Measurements from ENCODE around the gene SDHA. TPM values are rescaled to one million over a fixed set of nuclear protein-coding genes. Genes with fewer than 3 reads are reported as not detected.
"Not testable (repeated sequence)": the region's sequence is repeated elsewhere in the genome, so short reads cannot be mapped to it uniquely, and the experiment has no call there.

Gene SDHA
- polyA plus RNA-seq, 1 donor (not counting 4 experiments of a cell fraction or from before 2014, with no cell fraction given), result 178 TPM

DNA sequence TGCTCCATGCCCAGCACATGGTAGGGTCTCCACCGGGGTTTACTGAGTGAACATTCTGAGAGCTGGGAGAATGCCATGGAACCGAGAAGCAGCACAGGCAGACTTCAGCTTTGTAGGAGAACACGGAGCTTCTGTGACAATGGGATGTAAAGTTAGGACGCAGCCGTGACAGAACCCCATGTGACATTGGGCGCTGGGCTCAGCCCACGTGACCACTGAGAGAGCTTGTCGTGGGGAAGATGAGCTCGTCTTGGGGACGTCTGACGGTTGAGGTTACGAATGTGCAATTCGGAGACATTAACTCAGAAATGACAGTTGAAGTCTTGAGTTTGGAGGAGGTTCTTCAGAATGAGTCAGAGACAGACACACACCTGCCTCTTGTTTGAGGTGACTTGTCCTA lies 13.5 kb downstream of the SDHA start:
- FAIRE-seq (no peak), DNase-seq (ENCODE audit: low read depth, low spot score) (no peak)
- Histone ChIP-seq H3K4me3 (ENCODE audit: control insufficient read depth in 2 of 3, extremely low read depth in 1 of 3, insufficient read depth in 2 of 3, low read depth in 1 of 3, low read length in 3 of 3) (no peak overlapping the region), H3K9me3 (ENCODE audit: control insufficient read depth, low read depth, low read length) (no peaks in the 10 kb centered on the region), H3K4me1 (ENCODE audit: control insufficient read depth, extremely low read depth, insufficient read depth, low read length) (no peaks in the 10 kb centered on the region), H3K4me2 (ENCODE audit: control insufficient read depth, extremely low read depth, insufficient read depth, low read depth, low read length) (no peak overlapping the region), H3K9ac (ENCODE audit: control insufficient read depth, extremely low read depth, insufficient read depth, low read length) (no peak overlapping the region), H3K9me1 (ENCODE audit: control insufficient read depth, extremely low read depth, insufficient read depth, low read length) (no peaks in the 10 kb centered on the region), H3K79me2 (ENCODE audit: control insufficient read depth, insufficient read depth, low read length) (peaks cover 9% of the 10 kb centered on the region), H3K36me3 (ENCODE audit: control insufficient read depth in 2 of 2, extremely low read depth in 1 of 2, insufficient read depth in 2 of 2, low read length in 2 of 2) (peaks cover 30% of the 10 kb centered on the region in 2 experiments), H3K27ac (ENCODE audit: control insufficient read depth, insufficient read depth, low read length) (no peak overlapping the region), H3K27me3 (ENCODE audit: control insufficient read depth, extremely low read depth, insufficient read depth, low read length) (no peaks in the 10 kb centered on the region), H2AFZ (ENCODE audit: control insufficient read depth, low read length) (no peak overlapping the region), H4K20me1 (ENCODE audit: control insufficient read depth, extremely low read depth, insufficient read depth, low read length) (no peaks in the 10 kb centered on the region)
- dilution Hi-C loops (cut with MboI; ENCODE audit: extremely low pct_ligation_motif_present, low sequenced_read_pairs), result no loop called here
- TF ChIP-seq EZH2 (IDR thresholded peaks at IDR 0.05; ENCODE audit: low read length), result no peak
- TF ChIP-seq, protein P1, sequence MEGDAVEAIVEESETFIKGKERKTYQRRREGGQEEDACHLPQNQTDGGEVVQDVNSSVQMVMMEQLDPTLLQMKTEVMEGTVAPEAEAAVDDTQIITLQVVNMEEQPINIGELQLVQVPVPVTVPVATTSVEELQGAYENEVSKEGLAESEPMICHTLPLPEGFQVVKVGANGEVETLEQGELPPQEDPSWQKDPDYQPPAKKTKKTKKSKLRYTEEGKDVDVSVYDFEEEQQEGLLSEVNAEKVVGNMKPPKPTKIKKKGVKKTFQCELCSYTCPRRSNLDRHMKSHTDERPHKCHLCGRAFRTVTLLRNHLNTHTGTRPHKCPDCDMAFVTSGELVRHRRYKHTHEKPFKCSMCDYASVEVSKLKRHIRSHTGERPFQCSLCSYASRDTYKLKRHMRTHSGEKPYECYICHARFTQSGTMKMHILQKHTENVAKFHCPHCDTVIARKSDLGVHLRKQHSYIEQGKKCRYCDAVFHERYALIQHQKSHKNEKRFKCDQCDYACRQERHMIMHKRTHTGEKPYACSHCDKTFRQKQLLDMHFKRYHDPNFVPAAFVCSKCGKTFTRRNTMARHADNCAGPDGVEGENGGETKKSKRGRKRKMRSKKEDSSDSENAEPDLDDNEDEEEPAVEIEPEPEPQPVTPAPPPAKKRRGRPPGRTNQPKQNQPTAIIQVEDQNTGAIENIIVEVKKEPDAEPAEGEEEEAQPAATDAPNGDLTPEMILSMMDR (optimal IDR thresholded peaks at IDR 0.05 in 1 of 3, IDR thresholded peaks at IDR 0.05 in 1 of 3, conservative IDR thresholded peaks at IDR 0.05 in 1 of 3; ENCODE audit: extremely low read depth in 1 of 3, insufficient read depth in 2 of 3, low read length in 3 of 3), result no peak

DNA sequence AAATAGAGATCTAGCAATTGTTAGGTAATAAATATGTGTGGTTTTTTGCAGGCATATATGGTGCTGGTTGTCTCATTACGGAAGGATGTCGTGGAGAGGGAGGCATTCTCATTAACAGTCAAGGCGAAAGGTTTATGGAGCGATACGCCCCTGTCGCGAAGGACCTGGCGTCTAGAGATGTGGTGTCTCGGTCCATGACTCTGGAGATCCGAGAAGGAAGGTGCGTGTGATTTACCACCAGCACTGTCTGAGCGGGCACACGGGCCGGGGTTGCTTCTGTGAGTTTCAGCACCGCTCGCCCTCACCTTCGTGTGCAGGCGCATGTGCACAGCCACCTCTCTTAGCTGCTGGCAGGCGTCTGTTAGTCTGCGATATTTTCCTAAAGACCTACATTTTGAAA lies 15.3 kb downstream of the SDHA start:
- H2AFZ ChIP-seq (ENCODE audit: control insufficient read depth, low read length); H3K9me1 ChIP-seq (ENCODE audit: control insufficient read depth, extremely low read depth, insufficient read depth, low read length); H3K9ac ChIP-seq (ENCODE audit: control insufficient read depth, extremely low read depth, insufficient read depth, low read length); H4K20me1 ChIP-seq (ENCODE audit: control insufficient read depth, extremely low read depth, insufficient read depth, low read length); H3K27me3 ChIP-seq (ENCODE audit: control insufficient read depth, extremely low read depth, insufficient read depth, low read length); FAIRE-seq; H3K4me3 ChIP-seq (ENCODE audit: control insufficient read depth in 2 of 3, extremely low read depth in 1 of 3, insufficient read depth in 2 of 3, low read depth in 1 of 3, low read length in 3 of 3); H3K9me3 ChIP-seq (ENCODE audit: control insufficient read depth, low read depth, low read length); DNase-seq (ENCODE audit: low read depth, low spot score); H3K79me2 ChIP-seq (ENCODE audit: control insufficient read depth, insufficient read depth, low read length); H3K4me1 ChIP-seq (ENCODE audit: control insufficient read depth, extremely low read depth, insufficient read depth, low read length); H3K27ac ChIP-seq (ENCODE audit: control insufficient read depth, insufficient read depth, low read length); dilution Hi-C loops (cut with MboI; ENCODE audit: extremely low pct_ligation_motif_present, low sequenced_read_pairs); H3K4me2 ChIP-seq (ENCODE audit: control insufficient read depth, extremely low read depth, insufficient read depth, low read depth, low read length): not testable (repeated sequence)
- peaks cover 24 to 29% of the 10 kb centered on the region in 2 experiments for H3K36me3 ChIP-seq (ENCODE audit: control insufficient read depth in 2 of 2, extremely low read depth in 1 of 2, insufficient read depth in 2 of 2, low read length in 2 of 2)

DNA sequence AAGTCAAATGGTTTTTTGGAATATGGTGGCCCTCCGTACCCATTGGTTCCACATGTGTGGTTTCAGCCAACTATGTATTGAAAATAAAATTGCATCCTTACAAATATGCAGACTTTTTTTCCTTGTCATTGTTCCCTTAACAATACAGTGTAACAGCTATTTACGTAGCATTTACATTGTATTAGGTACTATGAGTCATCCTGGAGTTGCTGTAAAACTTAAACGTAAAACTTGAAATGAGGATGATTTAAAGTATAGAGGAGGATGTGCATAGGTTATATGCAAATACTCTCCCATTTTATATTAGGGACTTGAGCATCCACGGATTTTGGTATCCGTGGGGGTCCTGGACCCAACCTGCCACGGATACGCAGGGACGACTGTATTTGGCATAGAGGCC lies 16.3 kb downstream of the SDHA start:
- H3K79me2 ChIP-seq (ENCODE audit: control insufficient read depth, insufficient read depth, low read length), result peaks cover 3% of the 10 kb centered on the region

DNA sequence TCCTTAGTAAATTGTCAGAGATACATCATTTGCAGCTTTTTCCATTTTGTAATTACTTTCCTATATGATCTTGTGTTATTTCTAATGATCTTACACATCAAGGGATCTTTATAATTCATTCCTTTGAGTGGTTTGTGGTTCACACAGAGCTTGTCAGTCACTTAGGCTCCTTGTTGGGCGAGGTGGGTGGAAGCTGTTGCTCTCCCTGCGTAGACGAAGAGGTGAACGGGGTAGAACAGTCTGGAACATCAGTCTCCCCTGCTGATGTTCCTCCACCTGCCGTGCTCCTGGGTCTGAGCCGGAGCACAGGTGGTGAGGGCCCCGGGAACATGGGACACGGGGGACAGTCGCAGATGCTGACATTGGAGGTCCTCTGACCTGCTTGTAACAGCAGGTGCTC lies 17.4 kb downstream of the SDHA start:
- H2AFZ ChIP-seq (ENCODE audit: control insufficient read depth, low read length); H4K20me1 ChIP-seq (ENCODE audit: control insufficient read depth, extremely low read depth, insufficient read depth, low read length); H3K4me1 ChIP-seq (ENCODE audit: control insufficient read depth, extremely low read depth, insufficient read depth, low read length); FAIRE-seq; H3K9me3 ChIP-seq (ENCODE audit: control insufficient read depth, low read depth, low read length); H3K27me3 ChIP-seq (ENCODE audit: control insufficient read depth, extremely low read depth, insufficient read depth, low read length); H3K4me2 ChIP-seq (ENCODE audit: control insufficient read depth, extremely low read depth, insufficient read depth, low read depth, low read length); H3K9ac ChIP-seq (ENCODE audit: control insufficient read depth, extremely low read depth, insufficient read depth, low read length); dilution Hi-C loops (cut with MboI; ENCODE audit: extremely low pct_ligation_motif_present, low sequenced_read_pairs); DNase-seq (ENCODE audit: low read depth, low spot score); H3K79me2 ChIP-seq (ENCODE audit: control insufficient read depth, insufficient read depth, low read length); H3K4me3 ChIP-seq (ENCODE audit: control insufficient read depth in 2 of 3, extremely low read depth in 1 of 3, insufficient read depth in 2 of 3, low read depth in 1 of 3, low read length in 3 of 3); H3K9me1 ChIP-seq (ENCODE audit: control insufficient read depth, extremely low read depth, insufficient read depth, low read length); H3K27ac ChIP-seq (ENCODE audit: control insufficient read depth, insufficient read depth, low read length): not testable (repeated sequence)
- peaks cover 16 to 27% of the 10 kb centered on the region in 2 experiments for H3K36me3 ChIP-seq (ENCODE audit: control insufficient read depth in 2 of 2, extremely low read depth in 1 of 2, insufficient read depth in 2 of 2, low read length in 2 of 2)

More for the DNA sequence above, 16.3 kb downstream of the SDHA start:
- Histone ChIP-seq H3K4me3 (ENCODE audit: control insufficient read depth in 2 of 3, extremely low read depth in 1 of 3, insufficient read depth in 2 of 3, low read depth in 1 of 3, low read length in 3 of 3) (no peak overlapping the region), H3K4me2 (ENCODE audit: control insufficient read depth, extremely low read depth, insufficient read depth, low read depth, low read length) (no peak overlapping the region), H3K9me1 (ENCODE audit: control insufficient read depth, extremely low read depth, insufficient read depth, low read length) (no peaks in the 10 kb centered on the region), H3K4me1 (ENCODE audit: control insufficient read depth, extremely low read depth, insufficient read depth, low read length) (no peaks in the 10 kb centered on the region), H4K20me1 (ENCODE audit: control insufficient read depth, extremely low read depth, insufficient read depth, low read length) (no peaks in the 10 kb centered on the region), H3K27ac (ENCODE audit: control insufficient read depth, insufficient read depth, low read length) (no peak overlapping the region), H2AFZ (ENCODE audit: control insufficient read depth, low read length) (no peak overlapping the region), H3K9me3 (ENCODE audit: control insufficient read depth, low read depth, low read length) (no peaks in the 10 kb centered on the region), H3K27me3 (ENCODE audit: control insufficient read depth, extremely low read depth, insufficient read depth, low read length) (no peaks in the 10 kb centered on the region), H3K36me3 (ENCODE audit: control insufficient read depth in 2 of 2, extremely low read depth in 1 of 2, insufficient read depth in 2 of 2, low read length in 2 of 2) (peaks cover 16 to 30% of the 10 kb centered on the region in 2 experiments), H3K9ac (ENCODE audit: control insufficient read depth, extremely low read depth, insufficient read depth, low read length) (no peak overlapping the region)
- dilution Hi-C loops (cut with MboI; ENCODE audit: extremely low pct_ligation_motif_present, low sequenced_read_pairs), result no loop called here
- no peak for DNase-seq (ENCODE audit: low read depth, low spot score)
- FAIRE-seq, result no peak
- TF ChIP-seq, protein P1 (optimal IDR thresholded peaks at IDR 0.05 in 1 of 3, IDR thresholded peaks at IDR 0.05 in 1 of 3, conservative IDR thresholded peaks at IDR 0.05 in 1 of 3; ENCODE audit: extremely low read depth in 1 of 3, insufficient read depth in 2 of 3, low read length in 3 of 3), result no peak
- no peak for TF ChIP-seq EZH2 (IDR thresholded peaks at IDR 0.05; ENCODE audit: low read length)
